Stimulated activated CD4-positive, alpha-beta T cell treated with anti-CD3 and anti-CD28 coated beads, Interleukin-4, amount 100 ng/mL, for 1 hour (primary cell): ENCODE measurements around the gene SLC38A10.
A peak's percentile ranks its signal among the peaks of the same experiment; 100 is the strongest.

ENCODE experiments used
- DNase-seq: peaks from one replicate; pipeline ENCODE4 v3.0.0-alpha.2; 2020

The SLC38A10 gene

DNA sequence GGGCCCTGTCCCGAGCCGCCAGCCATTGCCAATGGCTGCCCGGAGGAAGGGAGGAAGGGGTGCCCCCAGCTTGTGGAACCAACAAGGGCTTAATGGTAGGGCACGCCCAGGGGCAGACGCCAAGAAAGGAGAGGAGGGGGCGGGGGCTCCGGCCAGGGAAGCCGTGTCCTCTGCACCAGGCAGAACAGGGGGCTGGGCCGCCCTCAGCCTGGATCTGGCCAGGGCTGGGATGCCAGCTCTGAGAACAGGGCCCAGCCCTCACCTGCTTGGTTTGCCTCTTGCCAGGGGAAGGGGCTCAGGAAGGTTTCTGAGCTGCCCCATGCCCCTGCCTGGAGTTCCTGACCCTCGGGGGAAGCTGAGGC is 35.8 kb upstream of the SLC38A10 start:
- no peak for DNase-seq

DNA sequence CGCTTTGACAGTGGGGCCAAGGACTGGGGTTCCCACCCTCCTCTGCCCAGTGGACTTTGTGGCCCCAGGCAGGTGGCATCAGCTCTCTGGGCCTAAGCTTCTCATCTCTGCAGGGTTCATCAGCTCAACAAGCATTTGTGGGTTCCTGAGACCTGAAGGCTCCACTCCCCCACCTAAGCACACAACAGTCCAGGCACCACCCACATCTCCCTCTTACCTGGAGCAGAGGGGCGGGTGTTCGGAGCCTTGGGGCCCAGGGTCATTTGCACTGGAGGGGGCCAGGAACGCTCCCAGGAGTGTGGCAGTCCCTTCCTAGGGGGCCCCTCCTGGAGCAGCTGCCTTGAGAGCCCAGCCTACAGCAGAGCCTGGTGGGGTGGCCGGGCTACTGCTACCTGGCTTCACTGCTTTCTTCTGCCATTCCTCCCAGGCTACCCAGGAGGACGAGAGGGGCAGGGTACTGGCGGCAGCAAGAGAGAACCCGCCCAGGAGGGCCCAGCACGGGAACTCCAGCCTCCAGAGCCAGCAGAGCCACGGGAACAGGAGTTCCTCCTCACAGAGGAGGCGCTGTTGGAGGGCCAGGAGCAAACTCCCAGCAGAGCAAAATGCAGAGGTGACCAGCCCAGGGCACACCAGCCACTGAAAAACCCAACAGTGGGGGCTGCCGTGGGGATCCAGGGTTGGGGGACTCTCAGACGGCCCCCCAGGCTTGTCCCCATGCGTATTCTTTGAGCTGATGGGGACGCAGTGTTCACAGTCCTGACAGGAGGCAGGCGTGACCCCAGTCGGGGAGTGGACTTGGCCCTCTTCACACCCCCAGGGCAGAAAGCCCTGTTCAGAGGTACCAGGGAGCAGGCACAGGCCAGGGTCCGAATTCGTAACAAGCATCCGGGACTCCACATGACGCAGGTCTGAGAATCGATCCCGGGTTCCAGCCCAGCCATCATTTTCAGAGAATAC is 35.1 kb upstream of the SLC38A10 start:
- DNase-seq: no peak

DNA sequence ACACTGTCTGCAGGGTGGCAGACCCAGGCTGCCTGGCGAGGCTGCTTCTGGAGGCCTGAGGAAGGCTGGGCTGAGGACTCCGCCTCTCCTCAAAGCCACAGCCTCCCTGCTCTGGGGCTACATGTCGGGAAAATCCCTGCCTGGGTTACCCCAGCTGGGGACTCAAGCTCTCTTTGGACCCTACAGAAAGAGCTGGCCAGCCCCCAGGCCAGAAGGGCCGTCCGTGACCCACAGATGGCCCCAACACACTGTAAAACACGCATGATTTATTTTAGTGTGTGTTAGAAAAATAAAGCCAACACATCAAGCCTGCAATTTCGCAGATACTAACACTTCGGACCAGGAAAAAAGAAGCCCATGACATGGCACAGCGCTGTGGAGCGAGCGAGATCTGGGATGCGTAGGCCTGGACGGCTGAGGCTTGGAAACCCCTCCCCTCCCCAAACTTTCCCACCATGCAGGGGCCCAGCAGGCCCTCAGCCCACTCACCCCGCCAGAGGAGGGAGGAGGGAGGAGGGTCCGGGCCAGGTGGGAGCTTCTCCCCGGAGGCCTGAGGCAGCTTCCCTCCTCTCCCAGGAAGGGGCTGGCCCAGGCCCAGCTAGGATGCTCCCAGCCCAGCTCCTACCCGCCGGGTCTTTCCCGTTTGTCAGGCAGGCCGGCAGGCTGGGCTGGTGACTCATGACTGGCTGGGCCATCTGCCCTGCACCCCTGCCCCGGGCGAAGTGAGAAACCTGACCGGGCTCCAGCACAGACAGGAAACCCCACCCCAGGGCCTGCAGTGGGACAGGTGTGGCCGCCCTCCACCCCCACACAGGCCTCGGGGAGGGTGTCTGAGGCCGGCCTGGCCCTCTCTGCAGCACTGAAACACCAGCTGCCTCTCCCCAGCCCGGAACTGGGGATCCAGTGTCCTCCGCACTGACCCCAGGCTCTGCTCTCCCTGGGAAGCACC is 34.1 kb upstream of the SLC38A10 start:
- DNase-seq: no peak

DNA sequence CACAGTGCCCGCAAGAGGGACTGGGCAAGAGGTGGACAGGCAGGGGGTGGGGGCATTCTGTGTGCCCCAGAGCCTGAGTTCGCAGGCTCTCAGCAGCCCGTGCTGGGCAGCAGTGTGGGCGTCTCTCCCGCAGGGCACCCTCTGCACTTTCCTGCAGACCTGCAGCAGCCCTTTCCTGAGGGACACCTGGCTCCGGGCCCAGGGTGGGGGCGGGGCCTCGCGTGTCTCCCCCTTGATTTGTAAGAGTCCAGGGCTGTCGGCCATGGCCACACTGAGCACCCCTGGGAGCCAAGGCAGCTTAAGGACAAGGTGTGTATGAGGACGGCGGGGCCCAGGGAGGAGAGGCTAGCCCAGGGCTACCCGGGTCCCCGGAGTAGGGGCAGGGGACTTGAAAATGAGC is 33.4 kb upstream of the SLC38A10 start:
- no peak for DNase-seq

DNA sequence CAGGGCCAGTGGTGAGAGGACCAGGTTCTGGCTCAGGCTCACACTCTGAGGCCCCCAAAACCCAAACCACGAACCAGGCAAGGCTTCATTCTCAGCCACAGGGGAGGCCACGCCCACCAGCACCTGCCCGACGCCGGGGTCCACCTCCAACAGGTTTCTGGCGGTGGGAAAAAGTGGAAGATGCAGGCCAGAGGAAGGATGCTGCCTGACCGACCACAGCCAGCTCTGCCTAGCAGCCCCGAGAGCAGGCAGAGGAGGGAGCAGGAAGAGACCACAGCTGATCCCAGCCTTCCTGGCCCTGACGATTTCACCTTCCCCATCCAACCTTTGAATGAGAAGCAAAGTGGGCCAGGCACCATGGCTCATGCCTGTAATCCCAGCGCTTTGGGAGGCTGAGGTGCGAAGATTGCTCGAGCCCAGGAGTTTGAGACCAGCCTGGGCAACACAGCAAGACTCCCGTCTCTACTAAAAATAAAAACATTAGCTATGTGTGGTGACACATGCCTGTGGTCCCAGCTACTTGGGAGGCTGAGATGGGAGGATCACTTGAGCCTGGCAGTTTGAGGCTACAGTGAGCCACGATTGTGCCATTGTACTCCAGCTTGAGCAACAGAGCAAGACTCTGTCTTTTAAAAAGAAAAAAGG is 30.7 kb upstream of the SLC38A10 start:
- no peak for DNase-seq

DNA sequence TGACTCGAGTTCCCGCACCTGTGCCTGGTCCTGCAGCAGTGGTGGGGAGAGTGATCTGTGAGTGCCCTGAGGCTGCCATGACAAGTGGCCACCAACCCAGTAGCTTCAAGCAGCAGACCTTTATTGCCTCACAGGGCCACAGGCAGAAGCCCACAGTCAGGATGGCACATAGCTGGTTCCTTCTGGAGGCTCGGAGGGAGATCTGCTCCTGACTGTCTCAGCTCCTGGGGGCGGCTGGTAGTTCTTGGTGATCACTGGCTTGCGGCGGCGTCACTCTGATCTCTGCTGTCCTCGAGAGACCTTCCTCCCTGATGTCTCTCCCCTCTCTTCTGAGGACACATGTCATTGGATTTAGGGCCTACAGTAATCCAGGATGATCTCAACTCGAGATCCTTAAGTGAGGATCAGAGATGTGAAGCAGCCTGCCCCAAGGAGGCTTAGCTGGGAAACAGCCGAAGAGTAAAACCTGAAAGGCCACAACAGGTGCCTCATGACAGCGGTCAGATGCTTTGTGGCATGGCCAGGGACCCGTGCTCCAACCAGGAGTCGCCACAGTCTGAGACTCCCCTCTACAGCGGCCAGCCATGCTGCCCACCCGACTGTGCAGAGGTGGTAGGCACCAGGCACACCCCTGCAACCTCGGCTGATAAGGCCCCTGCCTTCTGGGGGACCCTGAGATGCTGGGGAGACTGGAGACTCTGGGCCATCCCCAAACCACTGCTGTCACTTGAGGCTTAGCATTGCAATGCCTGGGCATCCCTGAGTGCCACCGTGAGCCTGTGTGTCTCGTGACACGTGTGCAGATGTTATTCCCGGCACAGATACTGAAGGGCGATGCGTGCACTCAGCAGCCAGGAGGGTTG is 30.0 kb upstream of the SLC38A10 start:
- DNase-seq: no peak

DNA sequence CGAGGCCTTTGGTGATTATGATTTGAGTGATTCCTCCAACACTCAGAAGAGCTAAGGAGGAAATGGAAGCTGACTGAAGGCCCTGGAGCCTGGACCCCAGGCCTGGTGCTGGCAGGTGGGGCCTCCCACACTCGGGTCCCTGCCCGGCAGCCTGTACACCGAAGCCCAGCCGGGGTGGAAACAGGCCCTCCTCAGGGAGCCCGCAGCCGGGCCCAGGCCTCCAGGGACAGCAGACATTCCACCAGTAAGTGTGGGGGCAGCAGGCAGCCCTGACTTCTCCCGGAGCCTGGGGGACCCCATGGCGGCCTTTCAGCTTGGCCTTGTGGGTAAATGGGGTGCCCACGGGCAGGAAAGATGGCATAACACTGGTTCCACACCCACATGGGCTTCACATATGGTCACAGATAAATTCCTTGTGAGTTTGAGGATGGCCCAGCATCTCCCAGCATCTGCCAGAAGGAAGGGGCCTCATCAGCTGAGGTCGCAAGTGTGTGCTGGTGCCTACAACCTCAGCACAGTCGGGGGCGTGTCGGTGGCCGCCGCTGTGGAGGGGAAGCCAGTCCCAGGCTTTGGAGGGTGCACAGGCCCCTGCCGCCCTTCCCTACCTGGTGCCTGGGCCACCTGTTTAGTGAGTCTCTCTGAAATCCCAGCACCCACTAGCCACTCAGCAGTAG is 29.2 kb upstream of the SLC38A10 start:
- no peak for DNase-seq

DNA sequence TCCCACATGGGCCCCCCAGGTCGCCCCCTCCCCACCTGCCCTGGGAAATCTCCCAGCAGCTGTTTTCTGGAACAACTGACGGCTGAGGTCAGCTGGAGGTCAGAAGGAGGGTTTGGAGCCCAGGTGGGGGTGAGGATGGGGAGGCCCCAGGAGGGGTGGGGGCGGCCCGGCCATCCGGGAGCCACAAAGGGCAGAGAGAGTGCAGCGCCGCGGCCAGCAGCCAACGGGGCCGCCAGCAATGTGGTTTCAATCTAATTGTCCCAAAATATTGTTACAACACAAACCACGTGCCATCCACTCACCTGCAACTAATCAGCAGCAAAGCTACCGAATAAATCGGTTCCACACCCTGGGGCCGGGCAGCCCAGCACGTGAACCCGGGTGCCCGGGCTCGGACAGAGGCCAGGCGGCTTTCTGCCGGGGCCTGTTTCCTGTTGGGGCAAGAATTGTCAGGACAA is 28.3 kb upstream of the SLC38A10 start:
- no peak for DNase-seq

DNA sequence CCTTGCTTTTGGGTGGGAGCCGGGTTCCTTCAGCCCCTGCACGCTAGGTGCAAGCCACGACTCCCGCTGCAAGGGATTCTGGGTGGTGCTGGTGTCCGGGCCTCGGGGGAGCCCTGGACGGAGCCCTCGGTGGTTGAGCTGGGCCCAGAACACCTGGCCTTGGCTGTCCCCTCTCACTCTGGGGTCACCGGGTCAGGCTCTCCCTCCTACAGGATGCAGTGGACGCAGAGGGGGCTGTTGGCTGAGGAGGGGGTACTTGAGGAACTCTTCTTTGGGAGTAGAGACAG is 27.9 kb upstream of the SLC38A10 start:
- DNase-seq: no peak

DNA sequence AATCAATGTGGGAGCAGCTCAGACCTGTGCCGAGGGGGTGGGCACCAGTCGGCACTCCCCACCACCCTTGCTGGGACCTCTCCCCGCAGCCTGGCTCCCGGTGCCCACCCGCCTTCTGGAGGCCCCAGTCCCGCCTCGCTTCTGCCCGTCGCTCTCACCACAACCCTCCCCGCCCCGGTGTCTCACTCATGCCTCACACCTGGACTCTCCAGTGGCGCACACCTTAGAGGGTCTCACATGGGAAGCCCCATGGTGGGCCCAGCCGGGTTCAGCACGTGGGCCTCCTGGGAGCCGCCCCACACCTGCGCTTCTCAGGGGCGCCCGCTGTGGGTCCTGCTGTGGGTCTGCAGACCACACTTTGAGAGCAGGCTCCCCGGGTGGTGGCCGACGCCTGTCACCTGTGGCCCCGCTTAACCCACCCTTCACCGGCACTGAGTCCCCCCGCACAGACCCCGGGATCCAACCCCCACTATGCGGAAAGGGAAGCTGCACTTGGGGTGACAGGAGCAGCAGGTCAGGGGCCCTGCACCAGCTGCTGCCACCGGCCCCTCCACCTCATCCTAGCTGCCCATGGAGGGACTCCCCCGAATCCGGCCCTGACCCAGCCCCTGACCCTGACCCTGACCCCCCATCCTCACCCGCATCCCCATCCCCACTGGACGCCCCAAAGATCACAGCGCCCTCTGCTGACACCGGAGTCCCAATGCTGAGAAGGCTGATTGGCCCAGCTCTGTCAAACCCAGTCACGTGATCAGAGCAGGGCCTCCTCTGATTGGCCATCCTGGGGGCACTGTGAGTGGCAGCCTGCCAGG is 27.4 kb upstream of the SLC38A10 start:
- DNase-seq: peak; percentile 38

DNA sequence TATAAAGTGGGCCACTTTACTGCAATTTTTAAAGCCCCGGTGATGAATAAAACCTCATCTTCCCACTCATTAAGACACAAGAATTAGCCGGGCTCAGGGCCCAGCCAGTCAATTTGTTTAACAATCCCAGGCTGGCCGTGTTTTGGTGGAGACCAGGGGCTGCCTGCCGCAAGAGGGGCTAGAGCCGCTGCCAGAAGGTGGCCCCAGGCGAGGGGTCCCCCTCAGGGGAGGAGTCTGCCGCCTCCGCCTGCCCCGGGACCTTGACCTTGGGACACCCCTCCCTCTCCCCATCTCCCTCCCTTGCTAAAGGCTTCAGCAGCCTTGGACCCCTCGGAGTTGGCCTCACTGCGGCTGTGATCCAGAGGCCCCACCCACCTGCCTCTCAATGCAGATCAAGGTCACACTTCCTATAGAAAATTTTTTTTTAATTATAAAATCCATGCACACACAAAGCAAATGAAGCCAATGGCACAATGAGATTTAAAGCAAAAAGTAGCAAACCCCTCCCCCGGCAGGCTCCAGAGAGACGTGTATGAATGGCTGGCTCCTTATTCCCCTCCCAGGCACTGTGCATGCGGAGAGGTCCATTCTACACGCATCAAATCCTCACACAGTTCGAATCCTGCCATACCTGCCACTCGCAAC is 23.0 kb upstream of the SLC38A10 start:
- no peak for DNase-seq

DNA sequence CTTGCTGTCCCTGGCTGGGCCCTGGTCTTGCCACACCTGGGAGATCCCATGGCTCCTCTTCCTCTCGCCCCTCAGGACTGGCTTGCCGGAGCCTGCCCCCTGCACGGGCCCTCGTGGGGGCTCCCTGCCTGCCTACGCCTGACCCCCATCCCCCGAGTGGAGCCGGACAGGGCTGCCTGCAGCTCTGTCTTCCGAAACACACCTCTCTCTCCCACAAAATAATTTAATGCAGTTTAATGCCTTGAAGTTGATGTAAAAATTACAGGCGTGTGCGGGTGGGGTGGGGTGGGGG is 22.4 kb upstream of the SLC38A10 start:
- no peak for DNase-seq

DNA sequence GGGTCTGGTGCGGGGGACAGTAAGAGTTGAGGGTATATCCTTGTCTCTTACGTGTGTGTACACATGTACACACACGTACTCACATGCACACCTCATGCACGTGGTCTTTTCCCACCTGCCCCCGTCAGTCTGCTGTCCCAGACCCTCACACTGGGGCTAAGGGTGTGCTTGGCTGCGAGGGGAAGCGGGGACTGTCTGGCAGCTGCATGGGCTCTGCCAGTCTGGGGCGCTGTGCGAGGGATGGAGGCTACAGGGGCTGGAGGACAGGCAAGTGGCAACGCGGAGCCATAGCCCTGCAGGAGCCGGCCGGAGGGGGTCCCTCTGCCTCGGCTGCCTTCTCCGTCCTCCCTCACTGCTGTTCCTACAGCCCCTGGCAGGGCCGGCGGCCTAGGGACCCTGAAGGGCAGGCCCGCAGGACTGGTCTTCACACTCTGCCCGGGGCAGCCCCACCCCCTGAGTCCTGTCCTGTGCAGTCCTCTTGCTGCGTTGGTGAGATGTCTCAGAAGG is 20.8 kb upstream of the SLC38A10 start:
- DNase-seq: no peak

DNA sequence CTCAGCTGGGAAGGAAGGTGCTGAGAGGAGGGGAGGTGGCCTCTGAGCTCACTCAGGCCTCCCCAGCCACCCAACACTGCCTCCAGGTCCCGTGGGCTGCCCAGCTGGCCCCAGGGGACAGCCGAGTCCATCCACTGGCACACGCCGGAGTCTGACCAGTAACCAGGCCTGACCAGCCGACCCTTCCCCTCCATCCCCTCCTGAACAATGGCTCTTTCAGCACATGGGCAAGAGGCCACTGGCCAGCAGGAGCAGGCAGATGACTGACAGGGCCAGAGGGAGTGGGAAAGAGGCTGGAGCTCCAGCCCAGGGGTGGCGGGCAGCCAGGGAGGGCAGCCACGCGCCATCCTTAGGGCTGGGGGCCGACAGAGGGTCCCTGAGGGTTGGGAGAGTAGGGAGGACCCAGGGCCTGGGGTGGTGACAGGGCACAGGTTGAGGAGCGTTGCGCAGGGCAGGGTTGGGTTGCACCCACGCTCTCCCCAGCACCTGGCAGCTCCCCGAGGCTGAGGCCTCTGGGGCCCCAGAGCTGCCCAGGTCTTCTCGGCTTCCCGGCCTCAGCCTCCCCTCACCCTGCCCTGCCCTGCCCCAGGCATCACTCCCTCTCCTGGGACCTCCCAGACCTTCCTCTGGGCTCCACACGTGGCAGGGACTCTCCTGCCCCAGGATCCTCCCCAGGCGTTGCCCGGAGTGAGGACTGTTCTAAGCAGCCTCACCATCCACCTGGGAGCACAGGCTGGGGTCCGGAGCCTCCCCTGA is 20.2 kb upstream of the SLC38A10 start:
- DNase-seq: no peak

DNA sequence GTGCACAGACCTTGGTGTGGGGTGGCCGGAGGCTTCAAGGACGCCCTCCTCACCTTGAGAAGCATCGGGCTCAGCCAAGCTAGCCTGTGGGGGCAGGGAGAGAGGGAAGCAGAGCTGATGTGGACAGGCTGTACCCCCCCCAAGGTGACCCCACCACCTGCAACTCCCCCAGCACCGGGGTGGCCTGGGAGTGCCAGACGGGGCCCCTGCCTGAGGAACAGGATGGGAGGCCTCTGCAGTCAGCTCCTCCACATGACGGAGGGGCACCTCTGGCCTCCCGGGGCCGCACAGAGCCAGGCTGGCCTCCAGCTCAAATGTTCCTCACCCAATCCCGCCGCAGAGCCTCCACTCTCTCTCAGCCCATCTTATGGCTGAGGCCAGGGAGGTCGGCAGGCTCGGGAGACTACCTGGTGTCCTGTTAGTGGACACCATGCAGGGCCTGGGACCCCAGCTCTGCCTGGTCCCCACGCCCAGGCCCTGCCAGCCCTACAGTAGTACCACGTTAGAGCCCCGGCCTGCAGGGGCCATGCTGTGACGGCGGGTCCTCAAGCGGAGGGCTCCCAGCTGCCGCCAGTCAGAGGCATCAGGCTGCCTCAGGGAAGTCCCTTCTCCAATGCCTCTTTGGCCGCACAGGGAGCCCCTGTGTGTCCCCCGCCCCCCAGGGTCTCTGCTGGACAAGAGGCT is 19.4 kb upstream of the SLC38A10 start:
- DNase-seq: no peak

DNA sequence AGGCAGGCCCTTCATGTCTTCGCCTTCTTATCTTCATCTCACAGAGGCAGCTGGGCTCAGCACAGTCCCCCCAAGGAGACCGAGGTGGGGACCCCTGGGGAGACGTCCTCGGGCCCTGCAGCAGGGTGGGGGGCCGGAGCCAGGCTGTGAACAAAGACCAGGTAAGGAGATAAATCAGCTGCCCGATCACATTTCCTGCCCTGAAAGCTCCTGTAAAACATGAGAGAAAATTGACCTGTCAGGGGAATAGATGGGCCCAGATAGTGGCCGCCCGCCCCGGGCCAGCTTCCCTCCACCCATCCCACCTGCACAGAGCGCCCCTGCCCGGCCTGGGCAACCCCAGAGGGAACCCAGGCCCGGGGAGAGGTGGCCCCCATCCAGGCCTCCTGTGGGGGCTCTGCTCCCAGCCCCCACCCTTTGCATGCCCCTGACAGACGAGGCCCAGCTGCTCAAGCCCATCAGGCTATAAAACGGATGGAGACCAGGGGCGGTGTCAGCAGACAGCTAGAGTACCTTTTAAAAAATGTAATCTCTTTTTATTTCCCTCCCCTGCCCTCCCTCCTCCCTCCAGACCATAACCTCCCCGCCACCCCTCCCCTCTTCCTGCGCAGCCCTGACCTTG is 18.8 kb upstream of the SLC38A10 start:
- DNase-seq: no peak

DNA sequence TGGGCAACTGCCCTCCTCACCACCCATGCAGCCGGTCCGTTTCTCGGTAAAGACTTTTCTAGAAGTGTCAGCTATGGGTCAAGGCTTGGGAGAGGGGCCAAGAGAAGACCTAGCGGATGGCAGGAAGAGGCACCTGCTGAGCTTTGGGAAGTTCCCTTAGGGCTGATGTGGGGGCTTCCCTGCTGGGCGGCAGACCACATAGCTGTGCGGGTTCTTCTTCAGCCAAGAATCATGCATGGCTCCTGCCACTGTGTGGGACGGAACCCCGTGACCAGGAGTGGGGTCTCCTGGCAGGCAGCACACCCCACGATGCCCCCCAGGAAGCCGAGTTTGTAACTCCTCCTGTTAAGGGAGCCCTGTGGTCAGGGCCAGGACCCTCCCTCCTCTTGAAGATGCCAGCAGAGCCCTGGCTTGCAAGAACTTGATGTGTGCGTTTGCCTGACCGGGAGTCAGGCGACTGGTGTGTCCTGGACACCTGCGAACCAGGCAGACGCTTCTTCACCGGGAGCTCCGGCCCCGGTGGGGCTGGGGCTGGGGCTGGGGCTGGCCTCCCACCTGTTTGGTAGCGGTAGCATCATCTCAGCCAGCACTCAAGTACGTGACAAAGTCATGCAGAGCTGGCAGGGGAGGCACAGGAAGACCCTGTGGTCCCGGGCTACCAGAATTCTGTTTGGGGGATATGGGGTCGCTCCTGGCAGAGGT is 17.7 kb upstream of the SLC38A10 start:
- DNase-seq: no peak

DNA sequence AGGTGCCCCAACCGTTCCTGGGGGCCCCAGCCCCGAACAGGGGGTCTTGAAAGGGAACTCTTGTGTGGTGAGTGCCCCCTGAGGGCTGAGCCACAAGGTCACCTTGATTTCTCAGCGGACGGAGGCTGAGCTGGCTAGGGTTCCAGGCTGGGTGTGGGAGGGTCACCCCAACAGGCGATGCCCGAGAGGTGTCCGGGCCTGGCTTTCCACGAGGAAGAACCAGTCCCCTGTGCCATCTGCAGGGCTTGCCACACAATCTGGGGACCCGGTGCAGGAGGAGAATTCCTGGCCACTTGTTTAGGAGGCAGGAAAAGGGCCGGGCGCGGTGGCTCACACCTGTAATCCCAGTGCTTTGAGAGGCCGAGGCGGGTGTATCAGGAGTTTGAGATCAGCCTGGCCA is 16.8 kb upstream of the SLC38A10 start:
- DNase-seq: no peak
